Right atrium auricular region (tissue), 2 donors: Measurements from ENCODE around the gene UBAC2. TPM values are rescaled to one million over a fixed set of nuclear protein-coding genes. Genes with fewer than 3 reads are reported as not detected.
A peak's percentile ranks its signal among the peaks of the same experiment; 100 is the strongest.

Experiments
- DNase-seq: peaks from one replicate; pipeline ENCODE4 v3.0.0-alpha.2; 2019; ENCODE audit warnings: low spot score
- H3K27ac ChIP-seq, 2 donors: fragments of 200-600 bp; sonication (generic); 1 replicate in 1 of 2; 2 replicates in 1 of 2; pipeline ENCODE4 v1.5.1; 2016 to 2019
- H3K27me3 ChIP-seq, 2 donors: fragments of 200-600 bp; sonication (generic); one replicate each; pipeline versions ENCODE4 v1.5.1 to v1.6.0; 2017 to 2019
- H3K36me3 ChIP-seq: fragments of 200-600 bp; sonication (generic); one replicate; pipeline ENCODE4 v1.5.1; 2016
- H3K4me1 ChIP-seq, 2 donors: fragments of 200-600 bp; sonication (generic); one replicate each; pipeline versions ENCODE4 v1.5.1 to v1.6.0; 2017 to 2019
- H3K4me3 ChIP-seq, 2 donors: fragments of 200-600 bp; sonication (generic); 1 replicate in 1 of 2; 2 replicates in 1 of 2; pipeline ENCODE4 v1.5.1; 2017 to 2019; ENCODE audit warnings: mild to moderate bottlenecking in 1 of 2, moderate library complexity in 1 of 2
- H3K9me3 ChIP-seq, 2 donors: fragments of 200-600 bp; sonication (generic); one replicate each; pipeline ENCODE4 v1.5.1; 2019
- total RNA-seq, 2 donors: library from RNA; depleted of rRNA; stranded (reverse); fragments of >200 nt; gene quantifications; one replicate each; pipeline ENCODE4 v1.1.0, GENCODE V29; 2016
- TF ChIP-seq, protein P1 (sequence below), 2 donors: fragments of 200-600 bp; sonication (generic); IDR thresholded peaks; one replicate each; pipeline ENCODE4 v1.5.1; 2019; ENCODE audit warnings: antibody characterized with exemption in 2 of 2

Gene UBAC2, protein sequence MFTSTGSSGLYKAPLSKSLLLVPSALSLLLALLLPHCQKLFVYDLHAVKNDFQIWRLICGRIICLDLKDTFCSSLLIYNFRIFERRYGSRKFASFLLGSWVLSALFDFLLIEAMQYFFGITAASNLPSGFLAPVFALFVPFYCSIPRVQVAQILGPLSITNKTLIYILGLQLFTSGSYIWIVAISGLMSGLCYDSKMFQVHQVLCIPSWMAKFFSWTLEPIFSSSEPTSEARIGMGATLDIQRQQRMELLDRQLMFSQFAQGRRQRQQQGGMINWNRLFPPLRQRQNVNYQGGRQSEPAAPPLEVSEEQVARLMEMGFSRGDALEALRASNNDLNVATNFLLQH
- total RNA-seq = 10 to 100 TPM; 47.5 to 50.7 TPM

GRCh38 chr13:99200432-99201167 is at the start of gene UBAC2:
Gene UBAC2, plus strand, starts transcription at chr13:99200854. Its CDS starts 55 bp downstream, at chr13:99200909.
- H3K4me3 ChIP-seq = peak within 1 kb of the TSS; percentile 93 to 95
- H3K27me3 ChIP-seq = no peaks in the 10 kb centered on the region
- peaks cover 0 to 36% of the 10 kb centered on the region in 2 donors for H3K4me1 ChIP-seq
- H3K27ac ChIP-seq = peak within 1 kb of the TSS; percentile 94 to 97
- H3K36me3 ChIP-seq = no peaks in the 10 kb centered on the region
- TF ChIP-seq, protein P1, sequence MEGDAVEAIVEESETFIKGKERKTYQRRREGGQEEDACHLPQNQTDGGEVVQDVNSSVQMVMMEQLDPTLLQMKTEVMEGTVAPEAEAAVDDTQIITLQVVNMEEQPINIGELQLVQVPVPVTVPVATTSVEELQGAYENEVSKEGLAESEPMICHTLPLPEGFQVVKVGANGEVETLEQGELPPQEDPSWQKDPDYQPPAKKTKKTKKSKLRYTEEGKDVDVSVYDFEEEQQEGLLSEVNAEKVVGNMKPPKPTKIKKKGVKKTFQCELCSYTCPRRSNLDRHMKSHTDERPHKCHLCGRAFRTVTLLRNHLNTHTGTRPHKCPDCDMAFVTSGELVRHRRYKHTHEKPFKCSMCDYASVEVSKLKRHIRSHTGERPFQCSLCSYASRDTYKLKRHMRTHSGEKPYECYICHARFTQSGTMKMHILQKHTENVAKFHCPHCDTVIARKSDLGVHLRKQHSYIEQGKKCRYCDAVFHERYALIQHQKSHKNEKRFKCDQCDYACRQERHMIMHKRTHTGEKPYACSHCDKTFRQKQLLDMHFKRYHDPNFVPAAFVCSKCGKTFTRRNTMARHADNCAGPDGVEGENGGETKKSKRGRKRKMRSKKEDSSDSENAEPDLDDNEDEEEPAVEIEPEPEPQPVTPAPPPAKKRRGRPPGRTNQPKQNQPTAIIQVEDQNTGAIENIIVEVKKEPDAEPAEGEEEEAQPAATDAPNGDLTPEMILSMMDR (IDR thresholded peaks at IDR 0.05) = peak in 1 of 2 donors; percentile 19
- no peaks in the 10 kb centered on the region for H3K9me3 ChIP-seq
- DNase-seq = peak; percentile 93

- Histone ChIP-seq H3K4me1 (no peaks in the 10 kb centered on the region), H3K4me3 (no peak overlapping the region), H3K36me3 (no peaks in the 10 kb centered on the region), H3K27me3 (no peaks in the 10 kb centered on the region), H3K9me3 (no peaks in the 10 kb centered on the region), H3K27ac (no peak overlapping the region)
- DNase-seq = no peak
- TF ChIP-seq, protein P1 (IDR thresholded peaks at IDR 0.05) = no peak
Measured at GRCh38 chr13:99151516-99151915, 49.1 kb upstream of the UBAC2 start.

GRCh38 chr13:99153219-99153618 is 47.4 kb upstream of the UBAC2 start:
- DNase-seq = no peak
- Histone ChIP-seq H3K27ac (no peak overlapping the region), H3K27me3 (no peaks in the 10 kb centered on the region), H3K36me3 (no peaks in the 10 kb centered on the region), H3K4me1 (no peaks in the 10 kb centered on the region), H3K9me3 (no peaks in the 10 kb centered on the region), H3K4me3 (no peak overlapping the region)
- TF ChIP-seq, protein P1 (IDR thresholded peaks at IDR 0.05) = no peak

DNA sequence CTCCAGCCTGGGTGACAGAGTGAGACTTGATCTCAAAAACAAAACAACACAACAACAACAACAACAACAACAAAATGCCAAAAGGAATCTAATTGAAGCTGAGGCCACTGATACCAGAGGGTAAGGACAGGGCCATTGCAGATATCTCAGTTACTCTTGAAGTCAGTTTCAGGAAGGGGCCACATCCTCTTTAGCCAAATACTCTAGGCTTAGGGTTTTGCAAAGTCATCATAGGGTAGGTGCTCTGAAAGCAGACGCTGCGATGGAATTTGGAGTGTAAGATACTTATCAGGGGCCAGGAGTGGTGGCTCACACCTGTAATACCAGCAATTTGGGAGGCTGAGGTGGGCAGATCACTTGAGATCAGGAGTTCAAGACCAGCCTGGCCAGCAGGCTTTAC is 46.6 kb upstream of the UBAC2 start:
- Histone ChIP-seq H3K27me3 (no peaks in the 10 kb centered on the region), H3K36me3 (no peaks in the 10 kb centered on the region), H3K4me1 (no peaks in the 10 kb centered on the region), H3K9me3 (no peaks in the 10 kb centered on the region), H3K27ac (no peak overlapping the region), H3K4me3 (no peak overlapping the region)
- TF ChIP-seq, protein P1 (IDR thresholded peaks at IDR 0.05) = no peak
- no peak for DNase-seq

DNA sequence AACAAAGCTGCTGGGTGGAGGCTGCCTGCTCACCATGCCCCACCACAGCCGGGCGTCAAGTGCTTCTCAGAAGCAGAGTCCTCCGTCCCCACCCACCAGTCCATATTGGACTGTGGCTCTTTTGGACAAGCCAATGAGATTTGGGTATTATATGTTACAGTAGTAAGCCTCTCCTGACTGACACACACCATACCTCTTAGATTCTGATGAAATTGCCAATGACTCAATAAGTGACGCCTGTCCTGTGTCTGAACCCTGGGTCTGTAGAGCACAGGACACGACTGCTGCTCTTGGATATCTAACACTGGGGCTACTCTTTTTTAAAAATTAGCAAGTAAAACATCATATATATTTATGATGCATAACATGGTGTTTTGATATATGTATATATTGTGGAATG is 44.8 kb upstream of the UBAC2 start:
- H3K27me3 ChIP-seq = no peaks in the 10 kb centered on the region
- no peaks in the 10 kb centered on the region for H3K9me3 ChIP-seq
- DNase-seq = no peak
- no peaks in the 10 kb centered on the region for H3K36me3 ChIP-seq
- H3K4me1 ChIP-seq = no peaks in the 10 kb centered on the region
- no peak overlapping the region for H3K27ac ChIP-seq
- TF ChIP-seq, protein P1 (IDR thresholded peaks at IDR 0.05) = no peak
- H3K4me3 ChIP-seq = no peak overlapping the region
